Right ventricle myocardium inferior (tissue), 1 donor: ENCODE results near the gene FDXACB1. TPM values are rescaled to one million over a fixed set of nuclear protein-coding genes. Genes with fewer than 3 reads are reported as not detected.

Experiments used
- ATAC-seq: fragments of 200-7000 bp; cut with Tn5 transposase; one replicate; pipeline ENCODE4 v1.9.1; 2020; ENCODE audit warnings: mild to moderate bottlenecking, moderate library complexity
- DNase-seq: peaks from one replicate; pipeline ENCODE4 v3.0.0; 2021; ENCODE audit errors: missing footprints
- intact Hi-C: fragments of 100-400 bp; cut with DNase I; formaldehyde crosslinking; loops from one replicate; pipeline ENCODE4 v1.11.0; 2022
- total RNA-seq: library from RNA; stranded (reverse); fragmentation: NEBNext Ultra II Directional; extraction: Animal tissue kit (Norgen Biotek cat#: 25700); gene quantifications from one replicate; pipeline ENCODE4 v1.2.1, GENCODE V29; 2021
- donor health status: DM: no; HTN: yes; CAD: no; lungs with severe emphysema.

The FDXACB1 gene
- total RNA-seq, 1 donor from 2014 or later, result 1.2 TPM

DNA sequence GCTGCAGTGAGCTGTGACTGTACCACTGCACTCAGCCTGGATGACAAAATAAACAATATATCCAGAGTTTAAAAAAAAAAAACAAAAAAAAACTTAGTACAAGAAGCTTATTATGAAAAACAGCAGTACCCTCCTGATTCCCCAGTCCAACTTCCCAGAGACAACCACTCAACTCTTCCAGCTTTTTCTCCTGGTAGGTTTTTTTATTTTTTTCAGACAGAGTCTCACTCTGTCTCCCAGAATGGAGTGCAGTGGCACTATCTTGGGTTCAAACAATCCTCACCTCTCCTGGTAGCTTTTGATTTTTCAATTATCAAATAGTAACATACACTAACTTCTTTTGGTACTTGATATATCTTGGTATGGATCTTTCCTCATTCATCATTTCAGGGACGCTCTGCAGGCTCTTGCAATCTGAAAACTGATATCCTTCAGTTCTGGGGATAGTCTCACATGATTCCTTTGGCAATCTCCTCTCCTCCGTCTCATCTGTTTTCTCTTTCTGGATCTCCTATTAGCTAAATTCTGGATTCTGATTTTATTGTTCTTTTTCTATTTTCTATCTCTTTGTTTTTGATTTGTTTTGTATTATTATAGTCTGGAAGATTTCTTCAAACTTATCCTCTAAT lies 52.5 kb downstream of the FDXACB1 start:
- intact Hi-C loops, result no loop called here
- DNase-seq (no peak), ATAC-seq (no peak)

Other genes with a start within 250 kb of the FDXACB1 start
- 7.8 TPM for gene PPP2R1B, start 112.8 kb downstream of the FDXACB1 start, total RNA-seq
- 14.5 TPM for gene ALG9, start 7.6 kb downstream of the FDXACB1 start, total RNA-seq
- 27.2 TPM for gene CFAP68, start 376 bp upstream of the FDXACB1 start, total RNA-seq
- gene CRYAB, start 32.6 kb upstream of the FDXACB1 start, total RNA-seq, result 7,453 TPM
- gene HSPB2, start 33.6 kb upstream of the FDXACB1 start, total RNA-seq, result 43.7 TPM
- gene C11orf52, start 39.7 kb upstream of the FDXACB1 start, total RNA-seq, result 1.9 TPM
- 20.7 TPM for gene DIXDC1, start 58.2 kb upstream of the FDXACB1 start, total RNA-seq
- 157 TPM for gene DLAT, start 146.2 kb upstream of the FDXACB1 start, total RNA-seq
- gene PIH1D2, start 194.9 kb upstream of the FDXACB1 start, total RNA-seq, result 1.2 TPM
- gene NKAPD1, start 195.1 kb upstream of the FDXACB1 start, total RNA-seq, result 8.1 TPM
- 176 TPM for gene TIMM8B, start 207.6 kb upstream of the FDXACB1 start, total RNA-seq
- 281 TPM for gene SDHD, start 207.7 kb upstream of the FDXACB1 start, total RNA-seq